HCT116 (cell line): ENCODE results near the gene CACNA2D3. TPM values are rescaled to one million over a fixed set of nuclear protein-coding genes. Genes with fewer than 3 reads are reported as not detected.

Experiments used
- ATAC-seq: fragments of 200-7000 bp; cut with Tn5 transposase; 2 replicates; pipeline ENCODE4 v1.9.1; 2020; ENCODE audit warnings: mild to moderate bottlenecking, moderate library complexity
- BruUV-seq: library from RNA; stranded (reverse); fragments of 400-500 nt; replicated peaks from 2 replicates; lab custom pipeline; 2021; lab: Mats Ljungman, UMichigan
- CTCF ChIA-PET: fragments of 300-600 bp; sonication (Branson Sonifier 250); formaldehyde crosslinking; loops from one replicate; lab custom pipeline; 2021; ENCODE audit warnings: antibody characterized with exemption; lab: Charles Lee
- POLR2A ChIA-PET: fragments of 300-600, 350-600 bp; sonication (Branson Sonifier 250); formaldehyde crosslinking; loops from one replicate; lab custom pipeline; 2021; ENCODE audit warnings: antibody characterized with exemption; lab: Charles Lee
- RAD21 ChIA-PET, 2 experiments: fragments of 300-600 bp; sonication (Branson Sonifier 250); formaldehyde crosslinking; loops; one replicate each; lab custom pipeline; 2023; ENCODE audit warnings: low total read pairs in 2 of 2; ENCODE audit not compliant: uncharacterized antibody in 2 of 2, unreplicated experiment in 2 of 2, low non-redundant PET in 1 of 2; lab: Charles Lee
- DNase-seq: peaks from one replicate; pipeline ENCODE4 v3.0.0-alpha.2; 2010; ENCODE audit warnings: low read depth, low spot score
- H2AFZ ChIP-seq: fragments of 200-600 bp; shearing (Covaris generic), sonication (generic); 2 replicates; pipeline ENCODE4 v1.6.1; 2017; ENCODE audit warnings: low read depth, mixed run types, mixed read lengths, antibody characterized with exemption, low read length; ENCODE audit not compliant: poor library complexity, severe bottlenecking
- H3K27ac ChIP-seq: 2 replicates; pipeline ENCODE4 v1.5.1; 2012; ENCODE audit warnings: low read depth, low read length
- H3K27me3 ChIP-seq: fragments of 200-600 bp; sonication (generic); 2 replicates; pipeline ENCODE4 v1.6.1; 2016; ENCODE audit warnings: mixed run types, low read length, mixed read lengths; ENCODE audit not compliant: insufficient read depth
- H3K36me3 ChIP-seq, 2 experiments: fragments of 200-500 bp in 1 of 2; fragments of 200-600 bp in 1 of 2; sonication (Bioruptor generic) in 1 of 2; sonication (generic) in 1 of 2; 2 replicates each; pipeline versions ENCODE4 v1.5.1 to v1.6.1; 2014 to 2016; ENCODE audit warnings: low read length in 2 of 2, inconsistent platforms in 1 of 2, mixed read lengths in 1 of 2, mixed run types in 1 of 2; ENCODE audit not compliant: insufficient read depth in 2 of 2, control insufficient read depth in 1 of 2
- H3K4me1 ChIP-seq, 2 experiments: fragments of 200-600 bp in 1 of 2; sonication (generic) in 1 of 2; 2 replicates each; pipeline versions ENCODE4 v1.5.1 to v1.6.1; 2012 to 2017; ENCODE audit warnings: low read length in 2 of 2, inconsistent platforms in 1 of 2, mild to moderate bottlenecking in 1 of 2, mixed read lengths in 1 of 2, mixed run types in 1 of 2, moderate library complexity in 1 of 2; ENCODE audit not compliant: insufficient read depth in 2 of 2, control insufficient read depth in 1 of 2
- H3K4me2 ChIP-seq: fragments of 200-600 bp; sonication (generic); 2 replicates; pipeline ENCODE4 v1.6.1; 2017; ENCODE audit warnings: mixed run types, low read length, mixed read lengths
- H3K4me3 ChIP-seq, 2 experiments: fragments of 200-600 bp in 1 of 2; sonication (generic) in 1 of 2; replicated peaks in 1 of 2; 2 replicates each; pipeline ENCODE4 v1.5.1; 2011 to 2016; ENCODE audit warnings: low read length in 2 of 2, control low read depth in 1 of 2, low read depth in 1 of 2, mild to moderate bottlenecking in 1 of 2, mixed read lengths in 1 of 2, mixed run types in 1 of 2
- H3K79me2 ChIP-seq: fragments of 200-600 bp; sonication (generic); 2 replicates; pipeline ENCODE4 v1.6.1; 2017; ENCODE audit warnings: mild to moderate bottlenecking, mixed run types, low read length, moderate library complexity, mixed read lengths; ENCODE audit not compliant: insufficient read depth
- H3K9ac ChIP-seq: fragments of 200-600 bp; sonication (generic); 2 replicates; pipeline ENCODE4 v1.6.1; 2016; ENCODE audit warnings: low read length, mixed read lengths
- H3K9me2 ChIP-seq: fragments of 200-600 bp; sonication (generic), shearing (Covaris generic); 2 replicates; pipeline ENCODE4 v1.6.1; 2017; ENCODE audit warnings: mixed run types, mild to moderate bottlenecking, moderate library complexity; ENCODE audit not compliant: insufficient read depth
- H3K9me3 ChIP-seq, 2 experiments: fragments of 200-500 bp in 1 of 2; fragments of 200-600 bp in 1 of 2; sonication (Bioruptor generic) in 1 of 2; sonication (generic) in 1 of 2; 2 replicates each; pipeline ENCODE4 v1.6.1; 2014 to 2017; ENCODE audit warnings: low read length in 2 of 2, mixed read lengths in 2 of 2, inconsistent platforms in 1 of 2, low read depth in 1 of 2, mild to moderate bottlenecking in 1 of 2, mixed run types in 1 of 2, moderate library complexity in 1 of 2; ENCODE audit not compliant: control insufficient read depth in 1 of 2, insufficient read depth in 1 of 2
- H4K20me1 ChIP-seq: fragments of 200-600 bp; sonication (generic), shearing (Covaris generic); 2 replicates; pipeline ENCODE4 v1.6.1; 2017; ENCODE audit warnings: mixed run types, mild to moderate bottlenecking, moderate library complexity; ENCODE audit not compliant: insufficient read depth
- ELF1 ChIP-seq: IDR thresholded peaks from 2 replicates; pipeline ENCODE4 v1.6.1; 2012; ENCODE audit warnings: low read depth, borderline replicate concordance
- EZH2phosphoT487 ChIP-seq: fragments of 200-600 bp; IDR thresholded peaks from 2 replicates; pipeline ENCODE4 v1.6.1; 2018; ENCODE audit warnings: antibody characterized with exemption, borderline replicate concordance
- JUND ChIP-seq: IDR thresholded peaks from 2 replicates; pipeline ENCODE4 v1.6.1; 2012
- RAD21 ChIP-seq: IDR thresholded peaks from 2 replicates; pipeline ENCODE4 v1.6.1; 2012; ENCODE audit warnings: low read depth, mild to moderate bottlenecking
- SIN3A ChIP-seq: IDR thresholded peaks from 2 replicates; pipeline ENCODE4 v1.6.1; 2012; ENCODE audit warnings: low read depth
- SP1 ChIP-seq: IDR thresholded peaks from 2 replicates; pipeline ENCODE4 v1.6.1; 2012; ENCODE audit warnings: low read depth
- YY1 ChIP-seq: IDR thresholded peaks from 2 replicates; pipeline ENCODE4 v1.6.1; 2011; ENCODE audit warnings: low read length, low read depth, moderate library complexity, mild to moderate bottlenecking; ENCODE audit not compliant: insufficient replicate concordance; ENCODE audit errors: extremely low read depth
- ZFX ChIP-seq: fragments of 450-650 bp; IDR thresholded peaks from 2 replicates; pipeline ENCODE4 v1.6.1; 2017
- ZNF274 ChIP-seq: fragments of 200-500 bp; sonication (Bioruptor generic); IDR thresholded peaks from 2 replicates; pipeline ENCODE4 v1.6.1; 2014; ENCODE audit warnings: mild to moderate bottlenecking, low read depth, low read length, inconsistent platforms
- intact Hi-C: fragments of 100-400 bp; cut with micrococcal nuclease; formaldehyde crosslinking; loops from 2 replicates; pipeline ENCODE4 v1.10.0; 2022
- total RNA-seq: library from RNA; stranded (reverse); gene quantifications from one replicate; pipeline ENCODE4 v1.2.1, GENCODE V29; 2021; ENCODE audit not compliant: unreplicated experiment
- TF ChIP-seq, protein P1 (sequence below): IDR thresholded peaks from 2 replicates; pipeline ENCODE4 v1.6.1; 2012
- TF ChIP-seq, protein P2 (sequence below): IDR thresholded peaks from 2 replicates; pipeline ENCODE4 v1.6.1; 2011; ENCODE audit warnings: mild to moderate bottlenecking, low read length, moderate library complexity; ENCODE audit not compliant: insufficient replicate concordance; ENCODE audit errors: extremely low read depth
- TF ChIP-seq, protein P3 (sequence below): IDR thresholded peaks from 2 replicates; pipeline ENCODE4 v1.6.1; 2012
- TF ChIP-seq, protein P4 (sequence below), 3 experiments: fragments of 200-600 bp in 1 of 3; sonication (generic) in 1 of 3; IDR thresholded peaks in 2 of 3; conservative IDR thresholded peaks in 1 of 3; 2 replicates each; pipeline ENCODE4 v1.5.1; 2012 to 2017; ENCODE audit warnings: low read depth in 2 of 3, low read length in 2 of 3, antibody characterized with exemption in 1 of 3, borderline replicate concordance in 1 of 3, control low read depth in 1 of 3, mild to moderate bottlenecking in 1 of 3, mixed read lengths in 1 of 3, mixed run types in 1 of 3, moderate library complexity in 1 of 3; ENCODE audit not compliant: insufficient read depth in 1 of 3

The CACNA2D3 gene
- total RNA-seq, 1 experiment from 2014 or later: 0.20 TPM

DNA sequence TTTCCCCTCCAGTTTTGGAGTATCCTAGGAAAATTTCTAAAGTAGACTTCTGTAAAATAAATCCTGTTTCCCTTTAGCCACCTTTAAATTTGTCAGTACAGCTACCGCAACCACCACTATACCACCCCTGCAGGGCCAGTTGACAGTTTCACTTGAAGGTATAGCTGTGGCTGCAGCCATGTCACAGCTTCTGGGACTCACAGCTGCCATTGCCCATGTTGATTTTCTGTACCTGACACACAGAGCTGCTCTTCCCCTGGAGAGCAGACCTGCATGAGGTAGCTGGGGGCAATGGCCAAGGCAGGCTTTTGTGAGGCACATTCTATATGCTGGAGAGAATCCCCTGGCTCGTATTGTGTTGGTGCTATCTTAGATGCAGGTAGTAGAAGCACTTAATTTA lies 460.1 kb downstream of the CACNA2D3 start:
- intact Hi-C loops: no loop called here
- ATAC-seq (no peak), DNase-seq (no peak)

GRCh38 chr3:54591157-54591556 lies 468.8 kb downstream of the CACNA2D3 start:
- RAD21 ChIA-PET: no interaction called here
- no peaks in the 10 kb centered on the region for H3K27me3 ChIP-seq
- no peak overlapping the region for H3K27ac ChIP-seq
- no peak overlapping the region for H3K9ac ChIP-seq
- no peak overlapping the region for H3K4me2 ChIP-seq
- POLR2A ChIA-PET: no interaction called here
- no peaks in the 10 kb centered on the region for H3K9me2 ChIP-seq
- no peaks in the 10 kb centered on the region for H4K20me1 ChIP-seq
- no TSS peak for BruUV-seq
- H3K4me1 ChIP-seq: no peaks in the 10 kb centered on the region
- intact Hi-C loops: no loop called here
- no peak for DNase-seq
- ATAC-seq: no peak
- H3K79me2 ChIP-seq: no peaks in the 10 kb centered on the region
- no peak overlapping the region for H3K4me3 ChIP-seq
- TF ChIP-seq YY1 (no peak), ZNF274 (no peak), RAD21 (no peak), SIN3A (no peak), ZFX (no peak), EZH2phosphoT487 (no peak), SP1 (no peak), JUND (no peak)
- TF ChIP-seq, protein P1, sequence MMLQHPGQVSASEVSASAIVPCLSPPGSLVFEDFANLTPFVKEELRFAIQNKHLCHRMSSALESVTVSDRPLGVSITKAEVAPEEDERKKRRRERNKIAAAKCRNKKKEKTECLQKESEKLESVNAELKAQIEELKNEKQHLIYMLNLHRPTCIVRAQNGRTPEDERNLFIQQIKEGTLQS: no peak
- TF ChIP-seq, protein P2, sequence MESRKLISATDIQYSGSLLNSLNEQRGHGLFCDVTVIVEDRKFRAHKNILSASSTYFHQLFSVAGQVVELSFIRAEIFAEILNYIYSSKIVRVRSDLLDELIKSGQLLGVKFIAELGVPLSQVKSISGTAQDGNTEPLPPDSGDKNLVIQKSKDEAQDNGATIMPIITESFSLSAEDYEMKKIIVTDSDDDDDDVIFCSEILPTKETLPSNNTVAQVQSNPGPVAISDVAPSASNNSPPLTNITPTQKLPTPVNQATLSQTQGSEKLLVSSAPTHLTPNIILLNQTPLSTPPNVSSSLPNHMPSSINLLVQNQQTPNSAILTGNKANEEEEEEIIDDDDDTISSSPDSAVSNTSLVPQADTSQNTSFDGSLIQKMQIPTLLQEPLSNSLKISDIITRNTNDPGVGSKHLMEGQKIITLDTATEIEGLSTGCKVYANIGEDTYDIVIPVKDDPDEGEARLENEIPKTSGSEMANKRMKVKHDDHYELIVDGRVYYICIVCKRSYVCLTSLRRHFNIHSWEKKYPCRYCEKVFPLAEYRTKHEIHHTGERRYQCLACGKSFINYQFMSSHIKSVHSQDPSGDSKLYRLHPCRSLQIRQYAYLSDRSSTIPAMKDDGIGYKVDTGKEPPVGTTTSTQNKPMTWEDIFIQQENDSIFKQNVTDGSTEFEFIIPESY: no peak
- TF ChIP-seq, protein P3, sequence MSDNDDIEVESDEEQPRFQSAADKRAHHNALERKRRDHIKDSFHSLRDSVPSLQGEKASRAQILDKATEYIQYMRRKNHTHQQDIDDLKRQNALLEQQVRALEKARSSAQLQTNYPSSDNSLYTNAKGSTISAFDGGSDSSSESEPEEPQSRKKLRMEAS: no peak
- TF ChIP-seq, protein P4, sequence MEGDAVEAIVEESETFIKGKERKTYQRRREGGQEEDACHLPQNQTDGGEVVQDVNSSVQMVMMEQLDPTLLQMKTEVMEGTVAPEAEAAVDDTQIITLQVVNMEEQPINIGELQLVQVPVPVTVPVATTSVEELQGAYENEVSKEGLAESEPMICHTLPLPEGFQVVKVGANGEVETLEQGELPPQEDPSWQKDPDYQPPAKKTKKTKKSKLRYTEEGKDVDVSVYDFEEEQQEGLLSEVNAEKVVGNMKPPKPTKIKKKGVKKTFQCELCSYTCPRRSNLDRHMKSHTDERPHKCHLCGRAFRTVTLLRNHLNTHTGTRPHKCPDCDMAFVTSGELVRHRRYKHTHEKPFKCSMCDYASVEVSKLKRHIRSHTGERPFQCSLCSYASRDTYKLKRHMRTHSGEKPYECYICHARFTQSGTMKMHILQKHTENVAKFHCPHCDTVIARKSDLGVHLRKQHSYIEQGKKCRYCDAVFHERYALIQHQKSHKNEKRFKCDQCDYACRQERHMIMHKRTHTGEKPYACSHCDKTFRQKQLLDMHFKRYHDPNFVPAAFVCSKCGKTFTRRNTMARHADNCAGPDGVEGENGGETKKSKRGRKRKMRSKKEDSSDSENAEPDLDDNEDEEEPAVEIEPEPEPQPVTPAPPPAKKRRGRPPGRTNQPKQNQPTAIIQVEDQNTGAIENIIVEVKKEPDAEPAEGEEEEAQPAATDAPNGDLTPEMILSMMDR (IDR thresholded peaks at IDR 0.05 in 2 of 3, conservative IDR thresholded peaks at IDR 0.05 in 1 of 3; ENCODE audit: borderline replicate concordance in 1 of 3, insufficient read depth in 1 of 3, low read depth in 2 of 3, low read length in 2 of 3): no peak
- CTCF ChIA-PET: no interaction called here
- no peaks in the 10 kb centered on the region for H3K36me3 ChIP-seq
- H3K9me3 ChIP-seq: no peaks in the 10 kb centered on the region
- H2AFZ ChIP-seq: no peak overlapping the region

More for the DNA sequence above, 460.1 kb downstream of the CACNA2D3 start:
- H3K27me3 ChIP-seq: no peaks in the 10 kb centered on the region
- H3K4me2 ChIP-seq: no peak overlapping the region
- H4K20me1 ChIP-seq: no peaks in the 10 kb centered on the region
- H3K4me1 ChIP-seq: no peaks in the 10 kb centered on the region
- no peak overlapping the region for H3K27ac ChIP-seq
- H3K36me3 ChIP-seq: no peaks in the 10 kb centered on the region
- H3K9me3 ChIP-seq: peaks cover 0 to 3% of the 10 kb centered on the region in 2 experiments; a peak in 1 of 4 replicates
- H3K9ac ChIP-seq: no peak overlapping the region
- no peak overlapping the region for H3K4me3 ChIP-seq
- ChIA-PET POLR2A (no interaction called here), CTCF (no interaction called here), RAD21 (no interaction called here)
- BruUV-seq: no TSS peak
- H2AFZ ChIP-seq: no peak overlapping the region
- no peaks in the 10 kb centered on the region for H3K9me2 ChIP-seq
- no peaks in the 10 kb centered on the region for H3K79me2 ChIP-seq
- TF ChIP-seq ELF1 (no peak), JUND (no peak)
